AG09319 (cell line): Measurements from ENCODE around the gene KHDC4.

ENCODE experiments used
- DNase-seq: peaks from one replicate; pipeline ENCODE4 v3.0.0-alpha.2; 2010; ENCODE audit warnings: low read depth; ENCODE audit errors: extremely low read depth
- CTCF ChIP-seq: IDR thresholded peaks from 2 replicates; pipeline ENCODE4 v1.5.1; 2011; ENCODE audit warnings: low read depth, mild to moderate bottlenecking, inconsistent platforms, low read length, moderate library complexity

Gene KHDC4

GRCh38 chr1:155973723-155974122 is 39.5 kb upstream of the KHDC4 start:
- no peak for DNase-seq
- TF ChIP-seq CTCF = no peak

- DNase-seq = no peak
- TF ChIP-seq CTCF = no peak
Observed at GRCh38 chr1:155971910-155972809, 37.9 kb upstream of the KHDC4 start.

- no peak for TF ChIP-seq CTCF
- DNase-seq = no peak
Observed at GRCh38 chr1:155970531-155971167, 36.4 kb upstream of the KHDC4 start.

GRCh38 chr1:155969377-155969791 is 35.2 kb upstream of the KHDC4 start:
- no peak for DNase-seq

GRCh38 chr1:155968670-155969069 is 34.5 kb upstream of the KHDC4 start:
- no peak for DNase-seq

More at GRCh38 chr1:155969377-155969791, 35.2 kb upstream of the KHDC4 start:
- no peak for TF ChIP-seq CTCF

GRCh38 chr1:155968051-155968400 is 33.8 kb upstream of the KHDC4 start:
- no peak for DNase-seq
- TF ChIP-seq CTCF = no peak

More at GRCh38 chr1:155968670-155969069, 34.5 kb upstream of the KHDC4 start:
- no peak for TF ChIP-seq CTCF
